Transverse colon (tissue), 4 donors: ENCODE results near the gene EXOC3L4. TPM values are rescaled to one million over a fixed set of nuclear protein-coding genes. Genes with fewer than 3 reads are reported as not detected.

Experiments
- DNase-seq: peaks from one replicate; pipeline ENCODE4 v3.0.0-alpha.2; 2019
- H3K27ac ChIP-seq, 4 donors: fragments of 200-600 bp; sonication (generic); 2 replicates each; pipeline ENCODE4 v1.5.1; 2016 to 2018; ENCODE audit warnings: inconsistent platforms in 4 of 4
- H3K27me3 ChIP-seq: fragments of 200-600 bp; sonication (generic); 2 replicates; pipeline ENCODE4 v1.5.1; 2017; ENCODE audit warnings: inconsistent platforms
- H3K36me3 ChIP-seq, 4 donors: fragments of 200-600 bp; sonication (generic); 2 replicates each; pipeline ENCODE4 v1.5.1; 2017 to 2019; ENCODE audit warnings: inconsistent platforms in 4 of 4
- H3K4me1 ChIP-seq, 4 donors: fragments of 200-600 bp; sonication (generic); 2 replicates each; pipeline ENCODE4 v1.5.1; 2017 to 2020; ENCODE audit warnings: inconsistent platforms in 4 of 4
- H3K4me3 ChIP-seq, 4 donors: fragments of 200-600 bp; sonication (generic); 1 replicate in 1 of 4; 2 replicates in 3 of 4; pipeline versions ENCODE4 v1.5.1 to v1.6.1; 2017 to 2019; ENCODE audit warnings: inconsistent platforms in 4 of 4
- H3K9me3 ChIP-seq, 2 donors: fragments of 200-600 bp; sonication (generic); 2 replicates each; pipeline ENCODE4 v1.5.1; 2017 to 2019; ENCODE audit warnings: inconsistent platforms in 2 of 2
- CTCF ChIP-seq, 5 experiments: fragments of 200-600 bp in 3 of 5; fragments of 450-650 bp in 2 of 5; sonication (generic) in 3 of 5; IDR thresholded peaks; 1 replicate in 2 of 5; 2 replicates in 3 of 5; pipeline ENCODE4 v1.5.1; 2016 to 2017; ENCODE audit warnings: antibody characterized with exemption in 5 of 5, inconsistent platforms in 3 of 5, mild to moderate bottlenecking in 2 of 5, moderate library complexity in 1 of 5
- EP300 ChIP-seq: sonication (generic); formaldehyde crosslinking; IDR thresholded peaks from one replicate; pipeline ENCODE4 v1.6.1; 2017; ENCODE audit warnings: antibody characterized with exemption, low read depth
- POLR2A ChIP-seq: fragments of 450-650 bp; IDR thresholded peaks from one replicate; pipeline ENCODE4 v1.6.1; 2016; ENCODE audit warnings: antibody characterized with exemption, mild to moderate bottlenecking, moderate library complexity
- POLR2AphosphoS5 ChIP-seq, 3 donors: sonication (generic); formaldehyde crosslinking; IDR thresholded peaks; one replicate each; pipeline ENCODE4 v1.6.1; 2016; ENCODE audit warnings: antibody characterized with exemption in 3 of 3
- WGBS, 2 donors: methylation state at CpG; one replicate each; pipeline ENCODE4 v1.1.5; 2018; ENCODE audit warnings: low coverage in 1 of 2; 5-methylcytosine and 5-hydroxymethylcytosine counted together
- in situ Hi-C, 4 donors: fragments of 200-750 bp; cut with MboI; loops; one replicate each; pipeline versions ENCODE4 v1.15.0 to v1.15.1; 2017; ENCODE audit warnings: low sequenced_read_pairs in 3 of 4, low pct_ligation_motif_present in 1 of 4, low pct_unique_long_range_greater_than_20kb in 1 of 4
- intact Hi-C: fragments of 100-400 bp; cut with DNase I; formaldehyde crosslinking; loops from one replicate; pipeline ENCODE4 v1.15.1; 2023; ENCODE audit warnings: low total_unique reads
- total RNA-seq, 4 donors: library from RNA; depleted of rRNA; stranded (reverse); fragments of >200 nt; gene quantifications; one replicate each; pipeline ENCODE4 v1.1.0, GENCODE V29; 2016

The EXOC3L4 gene
- total RNA-seq, 4 donors from 2014 or later, result 15.2 to 49.0 (median 30.3) TPM

GRCh38 chr14:103093856-103094405 is 594 bp upstream of the EXOC3L4 start:
- WGBS, 2 donors, result 67% methylated on average over 1 to 13 of the region's 13 CpGs
- no peak for TF ChIP-seq POLR2AphosphoS5 (IDR thresholded peaks at IDR 0.05)
- TF ChIP-seq POLR2A, result no peak
- no peak for TF ChIP-seq CTCF (IDR thresholded peaks at IDR 0.05)
- TF ChIP-seq EP300, result no peak
- H3K36me3 ChIP-seq, result no peaks in the 10 kb centered on the region
- H3K9me3 ChIP-seq, result no peaks in the 10 kb centered on the region
- no peaks in the 10 kb centered on the region for H3K27me3 ChIP-seq
- peak overlapping the region; percentile 84 to 87 (median 86) for H3K27ac ChIP-seq
- H3K4me1 ChIP-seq, result peaks cover 4 to 36% (median 18%) of the 10 kb centered on the region in 4 donors
- DNase-seq, result no peak
- intact Hi-C loops (no loop called here), in situ Hi-C loops (loop anchor here in 1 of 4 donors (25.0 kb wide), 1 partner anchor 193 kb away; no protein-coding TSS in a partner anchor)
- H3K4me3 ChIP-seq, result peak overlapping the region in 2 of 4 donors; percentile 40 to 43

GRCh38 chr14:103095210-103095778 is 769 bp downstream of the EXOC3L4 start:
- in situ Hi-C loops, result loop anchor here in 1 of 4 donors (25.0 kb wide), 1 partner anchor 192 kb away; no protein-coding TSS in a partner anchor
- DNase-seq, result peak; percentile 54
- H3K27ac ChIP-seq, result peak overlapping the region; percentile 84 to 87 (median 86)
- H3K27me3 ChIP-seq, result no peaks in the 10 kb centered on the region
- H3K4me3 ChIP-seq, result peak overlapping the region in 3 of 4 donors; percentile 21 to 43 (median 40)
- no peaks in the 10 kb centered on the region for H3K36me3 ChIP-seq
- no peaks in the 10 kb centered on the region for H3K9me3 ChIP-seq
- TF ChIP-seq EP300 (no peak), POLR2AphosphoS5 (IDR thresholded peaks at IDR 0.05) (peak in 1 of 3 donors; percentile 12), CTCF (IDR thresholded peaks at IDR 0.05) (no peak)
- peaks cover 4 to 36% (median 20%) of the 10 kb centered on the region in 4 donors for H3K4me1 ChIP-seq
- WGBS, 2 donors, result 39 to 58% methylated on average over 3 to 11 of the region's 11 CpGs
- intact Hi-C loops, result no loop called here

- in situ Hi-C loops (loop anchor here in 1 of 4 donors (25.0 kb wide), 1 partner anchor 191 kb away; no protein-coding TSS in a partner anchor), intact Hi-C loops (no loop called here)
- Histone ChIP-seq H3K4me1 (peaks cover 4 to 29% (median 14%) of the 10 kb centered on the region in 4 donors), H3K27ac (no peak overlapping the region), H3K27me3 (no peaks in the 10 kb centered on the region), H3K4me3 (no peak overlapping the region), H3K9me3 (no peaks in the 10 kb centered on the region), H3K36me3 (no peaks in the 10 kb centered on the region)
- no peak for DNase-seq
- 67 to 92% methylated on average over 2 to 4 of the region's 4 CpGs for WGBS, 2 donors
- TF ChIP-seq CTCF (IDR thresholded peaks at IDR 0.05), result no peak
- no peak for TF ChIP-seq POLR2A
- no peak for TF ChIP-seq EP300
- TF ChIP-seq POLR2AphosphoS5 (IDR thresholded peaks at IDR 0.05), result no peak
These were observed 1.9 kb downstream of the EXOC3L4 start for GRCh38 chr14:103096387-103096786.

GRCh38 chr14:103097244-103097993 is 2.9 kb downstream of the EXOC3L4 start:
- Histone ChIP-seq H3K4me1 (peaks cover 0 to 25% (median 12%) of the 10 kb centered on the region in 4 donors), H3K4me3 (no peak overlapping the region), H3K36me3 (no peaks in the 10 kb centered on the region), H3K9me3 (no peaks in the 10 kb centered on the region), H3K27me3 (peaks cover 9% of the 10 kb centered on the region), H3K27ac (no peak overlapping the region)
- 85 to 89% methylated on average over 5 to 26 of the region's 26 CpGs for WGBS, 2 donors
- TF ChIP-seq EP300 (no peak), CTCF (IDR thresholded peaks at IDR 0.05) (no peak), POLR2AphosphoS5 (IDR thresholded peaks at IDR 0.05) (no peak)
- intact Hi-C loops (no loop called here), in situ Hi-C loops (loop anchor here in 1 of 4 donors (25.0 kb wide), 1 partner anchor 190 kb away; no protein-coding TSS in a partner anchor)
- no peak for DNase-seq
